Measurements from ENCODE around the gene RALGAPB.
"Not testable (repeated sequence)": the region's sequence is repeated elsewhere in the genome, so short reads cannot be mapped to it uniquely, and the experiment has no call there.

Gene RALGAPB

DNA sequence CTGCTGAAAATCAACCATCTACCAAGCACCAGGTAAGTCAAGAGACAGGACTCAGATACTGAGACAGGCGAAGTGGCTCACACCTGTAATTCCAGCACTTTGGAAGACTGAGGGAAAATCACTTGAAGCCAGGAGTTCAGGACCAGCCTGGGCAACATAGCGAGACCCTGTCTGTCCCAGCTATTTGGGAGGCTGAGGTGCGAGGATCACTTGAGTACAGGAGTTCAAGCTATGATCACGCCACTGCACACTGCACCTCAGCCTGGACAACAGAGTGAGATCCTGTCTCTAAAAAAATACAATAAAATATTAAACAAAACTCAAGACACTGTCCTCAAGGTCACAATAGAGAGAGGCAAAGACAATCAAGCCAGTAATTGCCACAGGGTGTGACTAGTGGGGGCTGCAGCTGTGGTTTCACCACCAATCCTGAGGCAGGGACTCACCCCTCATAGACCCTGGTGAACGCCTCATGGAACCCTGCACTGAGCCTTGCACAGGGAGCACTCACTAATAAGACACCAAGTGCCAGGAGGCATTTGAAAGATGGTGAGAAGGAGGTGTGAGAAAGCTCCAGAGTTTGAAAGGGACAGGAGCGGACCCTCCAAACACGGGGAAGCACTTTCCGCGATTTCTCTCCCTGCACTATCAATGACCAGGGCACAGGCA, 39.2 kb upstream of the RALGAPB start:
- no peak for FAIRE-seq
- no peak for DNase-seq (ENCODE audit: insufficient read length)
- TF ChIP-seq POLR2A (IDR thresholded peaks at IDR 0.05; ENCODE audit: low read depth, low read length) (no peak; the same call in 1 of the 2 replicates), POLR2AphosphoS5 (IDR thresholded peaks at IDR 0.05; ENCODE audit: low read depth, low read length) (no peak), TAF1 (IDR thresholded peaks at IDR 0.05; ENCODE audit: borderline replicate concordance, low read depth, low read length) (no peak)

DNA sequence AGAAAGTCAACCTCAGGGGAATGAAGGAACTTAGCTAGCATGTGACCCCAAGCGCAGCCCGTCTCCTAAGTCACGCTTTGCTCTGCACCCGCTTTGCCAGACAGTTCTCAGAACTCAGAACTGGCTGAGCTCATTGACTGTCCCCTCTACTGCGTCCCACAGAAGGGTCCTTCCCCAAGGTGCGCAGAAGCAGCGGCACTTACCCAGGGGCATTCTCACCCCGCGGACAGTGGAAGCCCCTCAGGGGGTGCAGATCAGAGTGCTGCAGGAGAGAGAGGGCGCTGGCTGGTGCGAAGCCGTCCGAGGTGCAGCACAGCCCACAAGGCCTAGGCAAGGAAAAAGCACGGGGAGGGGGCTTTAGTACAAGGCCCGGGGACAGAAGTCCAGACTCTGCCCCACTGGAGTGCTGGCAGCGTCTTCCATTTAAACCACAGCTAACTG, 38.3 kb upstream of the RALGAPB start:
- DNase-seq (ENCODE audit: insufficient read length): no peak
- TF ChIP-seq TAF1 (IDR thresholded peaks at IDR 0.05; ENCODE audit: borderline replicate concordance, low read depth, low read length) (no peak), POLR2AphosphoS5 (IDR thresholded peaks at IDR 0.05; ENCODE audit: low read depth, low read length) (no peak), POLR2A (IDR thresholded peaks at IDR 0.05; ENCODE audit: low read depth, low read length) (no peak)

GRCh38 chr20:38434770-38435554, 37.7 kb upstream of the RALGAPB start, which contains the start of gene SNHG17:
SNHG17 (minus strand) TSS chr20:38435328.
- DNase-seq (ENCODE audit: insufficient read length) (peak; percentile 73), FAIRE-seq (peak; percentile 95)
- TF ChIP-seq TAF1 (IDR thresholded peaks at IDR 0.05; ENCODE audit: borderline replicate concordance, low read depth, low read length): peak; percentile 100
- TF ChIP-seq POLR2A (IDR thresholded peaks at IDR 0.05; ENCODE audit: low read depth, low read length): peak; percentile 99
- peak; percentile 99 for TF ChIP-seq POLR2AphosphoS5 (IDR thresholded peaks at IDR 0.05; ENCODE audit: low read depth, low read length)

More for the DNA sequence above, 38.3 kb upstream of the RALGAPB start:
- FAIRE-seq: no peak

- TF ChIP-seq POLR2AphosphoS5 (IDR thresholded peaks at IDR 0.05; ENCODE audit: low read depth, low read length): no peak
- no peak for TF ChIP-seq POLR2A (IDR thresholded peaks at IDR 0.05; ENCODE audit: low read depth, low read length)
- no peak for TF ChIP-seq TAF1 (IDR thresholded peaks at IDR 0.05; ENCODE audit: borderline replicate concordance, low read depth, low read length)
- FAIRE-seq (no peak), DNase-seq (ENCODE audit: insufficient read length) (no peak)
Observed at GRCh38 chr20:38435555-38435939, 37.1 kb upstream of the RALGAPB start.

- no peak for FAIRE-seq
- TF ChIP-seq TAF1 (IDR thresholded peaks at IDR 0.05; ENCODE audit: borderline replicate concordance, low read depth, low read length) (no peak), POLR2A (IDR thresholded peaks at IDR 0.05; ENCODE audit: low read depth, low read length) (no peak), POLR2AphosphoS5 (IDR thresholded peaks at IDR 0.05; ENCODE audit: low read depth, low read length) (no peak)
- no peak for DNase-seq (ENCODE audit: insufficient read length)
Observed at GRCh38 chr20:38437796-38438195, 34.8 kb upstream of the RALGAPB start.

GRCh38 chr20:38441110-38441509, 31.5 kb upstream of the RALGAPB start:
- not testable (repeated sequence) for DNase-seq (ENCODE audit: insufficient read length); FAIRE-seq

GRCh38 chr20:38441916-38442315, 30.7 kb upstream of the RALGAPB start:
- TF ChIP-seq POLR2A (IDR thresholded peaks at IDR 0.05; ENCODE audit: low read depth, low read length): no peak
- no peak for TF ChIP-seq POLR2AphosphoS5 (IDR thresholded peaks at IDR 0.05; ENCODE audit: low read depth, low read length)
- TF ChIP-seq TAF1 (IDR thresholded peaks at IDR 0.05; ENCODE audit: borderline replicate concordance, low read depth, low read length): no peak
- FAIRE-seq (no peak), DNase-seq (ENCODE audit: insufficient read length) (no peak)

GRCh38 chr20:38445381-38445796, 27.3 kb upstream of the RALGAPB start:
- no peak for DNase-seq (ENCODE audit: insufficient read length)
- TF ChIP-seq POLR2A (IDR thresholded peaks at IDR 0.05; ENCODE audit: low read depth, low read length) (no peak), POLR2AphosphoS5 (IDR thresholded peaks at IDR 0.05; ENCODE audit: low read depth, low read length) (no peak), TAF1 (IDR thresholded peaks at IDR 0.05; ENCODE audit: borderline replicate concordance, low read depth, low read length) (no peak)
- no peak for FAIRE-seq

DNA sequence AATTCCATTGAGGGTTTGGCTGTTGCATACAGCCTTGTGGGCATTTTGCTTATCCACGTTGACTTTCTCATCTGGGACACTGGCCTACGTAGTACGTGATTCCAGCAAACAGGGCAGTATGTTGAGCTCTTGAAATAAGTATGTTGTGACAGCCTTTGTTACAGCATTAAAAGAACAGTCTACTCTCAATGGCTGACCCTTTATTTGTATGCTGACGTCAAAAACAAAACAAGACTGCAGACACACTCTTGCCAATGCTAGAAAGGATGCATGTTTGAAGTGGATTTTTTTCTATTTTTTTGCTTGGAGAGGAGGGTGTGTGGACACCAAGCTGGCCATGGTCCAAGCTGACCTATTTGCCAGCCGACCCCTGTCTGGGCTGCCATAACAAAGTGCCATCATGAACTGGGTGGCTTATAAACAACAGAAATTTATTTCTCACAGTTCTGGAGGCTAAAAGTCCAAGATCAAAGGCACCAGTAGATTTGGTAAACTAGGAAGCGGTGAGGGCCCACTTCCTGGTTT, 26.7 kb upstream of the RALGAPB start:
- TF ChIP-seq POLR2AphosphoS5 (IDR thresholded peaks at IDR 0.05; ENCODE audit: low read depth, low read length) (no peak), POLR2A (IDR thresholded peaks at IDR 0.05; ENCODE audit: low read depth, low read length) (no peak), TAF1 (IDR thresholded peaks at IDR 0.05; ENCODE audit: borderline replicate concordance, low read depth, low read length) (no peak)
- FAIRE-seq (no peak), DNase-seq (ENCODE audit: insufficient read length) (no peak)

DNA sequence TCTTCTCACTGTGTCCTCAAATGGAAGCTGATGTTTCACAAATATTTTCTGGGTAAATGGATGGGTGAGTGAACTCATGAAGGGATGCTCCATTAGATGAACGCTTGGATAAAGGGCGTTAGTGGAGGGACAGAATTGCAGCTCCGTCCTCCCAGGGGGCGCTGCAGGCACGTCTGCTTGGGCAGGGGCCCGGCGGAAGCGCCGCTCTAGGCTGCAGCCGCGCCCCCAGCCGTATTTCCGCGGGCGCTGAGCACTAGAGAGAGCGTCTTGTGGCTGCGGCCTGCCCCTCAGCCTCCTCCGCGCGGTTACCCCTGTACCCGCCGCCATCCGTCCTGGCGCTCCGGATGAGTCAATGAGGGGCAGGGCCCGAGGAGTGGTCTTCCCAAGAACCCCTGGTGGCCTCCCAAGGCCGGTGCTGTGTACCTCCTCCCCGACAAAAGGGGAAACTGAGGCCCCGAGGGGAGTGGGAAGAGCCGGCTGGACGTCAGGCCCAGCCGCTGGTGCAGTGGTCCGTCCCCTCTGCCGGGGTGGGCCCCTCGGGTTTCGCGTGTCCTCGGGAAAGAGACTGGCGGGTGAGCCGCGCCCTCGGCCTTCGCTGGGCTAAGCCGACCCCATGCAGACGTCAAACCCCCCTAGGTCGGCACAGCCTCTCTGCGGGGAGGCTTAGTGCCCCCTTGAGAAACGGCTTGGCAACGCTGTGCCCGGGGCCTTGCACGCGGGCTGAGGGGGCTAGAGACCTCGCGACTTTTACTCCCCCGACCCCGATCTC, 26.0 kb upstream of the RALGAPB start:
- peak; percentile 94 for TF ChIP-seq POLR2AphosphoS5 (IDR thresholded peaks at IDR 0.05; ENCODE audit: low read depth, low read length)
- peak; percentile 98 for TF ChIP-seq TAF1 (IDR thresholded peaks at IDR 0.05; ENCODE audit: borderline replicate concordance, low read depth, low read length)
- peak; percentile 96 for TF ChIP-seq POLR2A (IDR thresholded peaks at IDR 0.05; ENCODE audit: low read depth, low read length)
- peak; percentile 76 for FAIRE-seq
- peak; percentile 87 for DNase-seq (ENCODE audit: insufficient read length)

GRCh38 chr20:38447251-38447661, 25.4 kb upstream of the RALGAPB start:
- TF ChIP-seq POLR2AphosphoS5 (IDR thresholded peaks at IDR 0.05; ENCODE audit: low read depth, low read length) (no peak), POLR2A (IDR thresholded peaks at IDR 0.05; ENCODE audit: low read depth, low read length) (no peak), TAF1 (IDR thresholded peaks at IDR 0.05; ENCODE audit: borderline replicate concordance, low read depth, low read length) (no peak)
- FAIRE-seq (no peak), DNase-seq (ENCODE audit: insufficient read length) (no peak)
